Midbrain (tissue), 1 donor: ENCODE data around the gene MTHFSD.

Experiments
- DNase-seq: peaks from one replicate; lab custom pipeline; 2025; lab: John Stamatoyannopoulos, UW

Gene MTHFSD

GRCh38 chr16:86481607-86482006 is 73.4 kb downstream of the MTHFSD start:
- DNase-seq = no peak

- peak; percentile 36 for DNase-seq
Observed at GRCh38 chr16:86480444-86480843, 74.6 kb downstream of the MTHFSD start.
